ENCODE measurements around the gene ENO4.

DNA sequence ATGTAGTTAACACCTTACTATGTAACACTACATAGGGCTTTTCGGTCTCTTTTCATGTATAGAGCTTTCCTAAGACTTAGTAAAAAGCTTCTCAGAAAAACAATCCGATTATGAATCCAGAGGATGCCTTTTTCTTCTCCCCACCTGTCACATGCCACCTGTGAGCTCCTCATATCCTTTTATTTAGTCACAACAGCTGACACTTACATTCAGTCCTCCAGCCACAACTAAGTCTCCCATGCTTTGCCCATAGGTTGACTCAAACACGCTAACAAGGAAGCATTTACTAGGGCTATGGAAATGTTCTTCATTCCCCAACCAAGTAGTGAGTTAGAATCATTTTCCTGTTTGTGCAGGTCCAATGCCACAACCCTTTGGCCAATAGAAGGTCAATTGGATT is 7.9 kb downstream of the ENO4 start:
- TF ChIP-seq, protein P1, sequence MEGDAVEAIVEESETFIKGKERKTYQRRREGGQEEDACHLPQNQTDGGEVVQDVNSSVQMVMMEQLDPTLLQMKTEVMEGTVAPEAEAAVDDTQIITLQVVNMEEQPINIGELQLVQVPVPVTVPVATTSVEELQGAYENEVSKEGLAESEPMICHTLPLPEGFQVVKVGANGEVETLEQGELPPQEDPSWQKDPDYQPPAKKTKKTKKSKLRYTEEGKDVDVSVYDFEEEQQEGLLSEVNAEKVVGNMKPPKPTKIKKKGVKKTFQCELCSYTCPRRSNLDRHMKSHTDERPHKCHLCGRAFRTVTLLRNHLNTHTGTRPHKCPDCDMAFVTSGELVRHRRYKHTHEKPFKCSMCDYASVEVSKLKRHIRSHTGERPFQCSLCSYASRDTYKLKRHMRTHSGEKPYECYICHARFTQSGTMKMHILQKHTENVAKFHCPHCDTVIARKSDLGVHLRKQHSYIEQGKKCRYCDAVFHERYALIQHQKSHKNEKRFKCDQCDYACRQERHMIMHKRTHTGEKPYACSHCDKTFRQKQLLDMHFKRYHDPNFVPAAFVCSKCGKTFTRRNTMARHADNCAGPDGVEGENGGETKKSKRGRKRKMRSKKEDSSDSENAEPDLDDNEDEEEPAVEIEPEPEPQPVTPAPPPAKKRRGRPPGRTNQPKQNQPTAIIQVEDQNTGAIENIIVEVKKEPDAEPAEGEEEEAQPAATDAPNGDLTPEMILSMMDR (conservative IDR thresholded peaks at IDR 0.05; ENCODE audit: low read depth in 2 of 2), result no peak
- TF ChIP-seq, protein P2, sequence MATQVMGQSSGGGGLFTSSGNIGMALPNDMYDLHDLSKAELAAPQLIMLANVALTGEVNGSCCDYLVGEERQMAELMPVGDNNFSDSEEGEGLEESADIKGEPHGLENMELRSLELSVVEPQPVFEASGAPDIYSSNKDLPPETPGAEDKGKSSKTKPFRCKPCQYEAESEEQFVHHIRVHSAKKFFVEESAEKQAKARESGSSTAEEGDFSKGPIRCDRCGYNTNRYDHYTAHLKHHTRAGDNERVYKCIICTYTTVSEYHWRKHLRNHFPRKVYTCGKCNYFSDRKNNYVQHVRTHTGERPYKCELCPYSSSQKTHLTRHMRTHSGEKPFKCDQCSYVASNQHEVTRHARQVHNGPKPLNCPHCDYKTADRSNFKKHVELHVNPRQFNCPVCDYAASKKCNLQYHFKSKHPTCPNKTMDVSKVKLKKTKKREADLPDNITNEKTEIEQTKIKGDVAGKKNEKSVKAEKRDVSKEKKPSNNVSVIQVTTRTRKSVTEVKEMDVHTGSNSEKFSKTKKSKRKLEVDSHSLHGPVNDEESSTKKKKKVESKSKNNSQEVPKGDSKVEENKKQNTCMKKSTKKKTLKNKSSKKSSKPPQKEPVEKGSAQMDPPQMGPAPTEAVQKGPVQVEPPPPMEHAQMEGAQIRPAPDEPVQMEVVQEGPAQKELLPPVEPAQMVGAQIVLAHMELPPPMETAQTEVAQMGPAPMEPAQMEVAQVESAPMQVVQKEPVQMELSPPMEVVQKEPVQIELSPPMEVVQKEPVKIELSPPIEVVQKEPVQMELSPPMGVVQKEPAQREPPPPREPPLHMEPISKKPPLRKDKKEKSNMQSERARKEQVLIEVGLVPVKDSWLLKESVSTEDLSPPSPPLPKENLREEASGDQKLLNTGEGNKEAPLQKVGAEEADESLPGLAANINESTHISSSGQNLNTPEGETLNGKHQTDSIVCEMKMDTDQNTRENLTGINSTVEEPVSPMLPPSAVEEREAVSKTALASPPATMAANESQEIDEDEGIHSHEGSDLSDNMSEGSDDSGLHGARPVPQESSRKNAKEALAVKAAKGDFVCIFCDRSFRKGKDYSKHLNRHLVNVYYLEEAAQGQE (IDR thresholded peaks at IDR 0.05; ENCODE audit: unreplicated experiment), result no peak
